GM12864 (cell line): Measurements from ENCODE around the gene MARK3.

ENCODE experiments used
- DNase-seq: peaks from one replicate; pipeline ENCODE4 v3.0.0-alpha.2; 2011; ENCODE audit warnings: low read depth
- H3K4me3 ChIP-seq: 2 replicates; pipeline ENCODE4 v1.5.1; 2011; ENCODE audit warnings: mild to moderate bottlenecking, low read depth, low read length, control low read depth
- TF ChIP-seq, protein P1 (sequence below): IDR thresholded peaks from 2 replicates; pipeline ENCODE4 v1.5.1; 2011; ENCODE audit warnings: low read depth, mild to moderate bottlenecking, moderate library complexity, low read length, control low read depth, inconsistent platforms; ENCODE audit errors: missing control alignments

The MARK3 gene

DNA sequence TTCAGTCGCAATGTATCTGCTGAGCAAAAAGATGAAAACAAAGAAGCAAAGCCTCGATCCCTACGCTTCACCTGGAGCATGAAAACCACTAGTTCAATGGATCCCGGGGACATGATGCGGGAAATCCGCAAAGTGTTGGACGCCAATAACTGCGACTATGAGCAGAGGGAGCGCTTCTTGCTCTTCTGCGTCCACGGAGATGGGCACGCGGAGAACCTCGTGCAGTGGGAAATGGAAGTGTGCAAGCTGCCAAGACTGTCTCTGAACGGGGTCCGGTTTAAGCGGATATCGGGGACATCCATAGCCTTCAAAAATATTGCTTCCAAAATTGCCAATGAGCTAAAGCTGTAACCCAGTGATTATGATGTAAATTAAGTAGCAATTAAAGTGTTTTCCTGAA lies 117.7 kb downstream of the MARK3 start:
- no peak for DNase-seq
- TF ChIP-seq, protein P1, sequence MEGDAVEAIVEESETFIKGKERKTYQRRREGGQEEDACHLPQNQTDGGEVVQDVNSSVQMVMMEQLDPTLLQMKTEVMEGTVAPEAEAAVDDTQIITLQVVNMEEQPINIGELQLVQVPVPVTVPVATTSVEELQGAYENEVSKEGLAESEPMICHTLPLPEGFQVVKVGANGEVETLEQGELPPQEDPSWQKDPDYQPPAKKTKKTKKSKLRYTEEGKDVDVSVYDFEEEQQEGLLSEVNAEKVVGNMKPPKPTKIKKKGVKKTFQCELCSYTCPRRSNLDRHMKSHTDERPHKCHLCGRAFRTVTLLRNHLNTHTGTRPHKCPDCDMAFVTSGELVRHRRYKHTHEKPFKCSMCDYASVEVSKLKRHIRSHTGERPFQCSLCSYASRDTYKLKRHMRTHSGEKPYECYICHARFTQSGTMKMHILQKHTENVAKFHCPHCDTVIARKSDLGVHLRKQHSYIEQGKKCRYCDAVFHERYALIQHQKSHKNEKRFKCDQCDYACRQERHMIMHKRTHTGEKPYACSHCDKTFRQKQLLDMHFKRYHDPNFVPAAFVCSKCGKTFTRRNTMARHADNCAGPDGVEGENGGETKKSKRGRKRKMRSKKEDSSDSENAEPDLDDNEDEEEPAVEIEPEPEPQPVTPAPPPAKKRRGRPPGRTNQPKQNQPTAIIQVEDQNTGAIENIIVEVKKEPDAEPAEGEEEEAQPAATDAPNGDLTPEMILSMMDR = no peak

DNA sequence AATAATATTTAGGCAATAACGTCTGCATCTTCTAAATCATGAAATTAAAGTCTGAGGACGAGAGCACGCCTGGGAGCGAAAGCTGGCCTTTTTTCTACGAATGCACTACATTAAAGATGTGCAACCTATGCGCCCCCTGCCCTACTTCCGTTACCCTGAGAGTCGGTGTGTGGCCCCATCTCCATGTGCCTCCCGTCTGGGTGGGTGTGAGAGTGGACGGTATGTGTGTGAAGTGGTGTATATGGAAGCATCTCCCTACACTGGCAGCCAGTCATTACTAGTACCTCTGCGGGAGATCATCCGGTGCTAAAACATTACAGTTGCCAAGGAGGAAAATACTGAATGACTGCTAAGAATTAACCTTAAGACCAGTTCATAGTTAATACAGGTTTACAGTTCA lies 118.1 kb downstream of the MARK3 start:
- TF ChIP-seq, protein P1 = no peak
- no peak overlapping the region for H3K4me3 ChIP-seq
- DNase-seq = no peak

More for the DNA sequence above, 117.7 kb downstream of the MARK3 start:
- no peak overlapping the region for H3K4me3 ChIP-seq

DNA sequence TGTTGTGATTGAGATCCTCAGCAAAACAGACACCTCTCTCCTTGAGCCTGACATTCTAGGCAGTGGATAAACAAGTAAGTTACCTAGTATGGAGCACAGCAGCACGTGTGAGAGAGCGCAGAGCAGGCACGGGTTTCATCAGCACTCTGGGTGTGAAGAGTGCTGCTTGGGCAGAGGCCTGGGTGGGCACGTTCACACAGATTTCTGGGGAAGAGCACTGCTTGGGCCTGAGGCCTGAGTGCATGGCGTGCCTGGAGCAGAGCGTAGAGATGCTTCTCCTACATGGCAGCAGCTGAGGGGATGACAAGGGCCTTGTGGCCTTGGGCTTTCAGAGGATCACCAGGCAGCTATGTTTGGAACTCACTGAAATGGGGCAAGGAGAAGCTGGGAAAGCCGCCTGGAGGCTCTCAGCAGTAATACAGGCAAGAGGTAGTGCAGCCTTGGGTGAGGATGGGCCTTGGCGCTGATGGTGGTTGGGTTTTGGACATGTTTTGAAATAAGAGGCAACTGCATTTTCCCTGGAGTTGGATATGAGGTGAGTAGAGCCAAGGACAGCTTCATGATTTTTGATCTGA lies 119.9 kb downstream of the MARK3 start:
- H3K4me3 ChIP-seq = no peak overlapping the region
- TF ChIP-seq, protein P1 = no peak
- no peak for DNase-seq

DNA sequence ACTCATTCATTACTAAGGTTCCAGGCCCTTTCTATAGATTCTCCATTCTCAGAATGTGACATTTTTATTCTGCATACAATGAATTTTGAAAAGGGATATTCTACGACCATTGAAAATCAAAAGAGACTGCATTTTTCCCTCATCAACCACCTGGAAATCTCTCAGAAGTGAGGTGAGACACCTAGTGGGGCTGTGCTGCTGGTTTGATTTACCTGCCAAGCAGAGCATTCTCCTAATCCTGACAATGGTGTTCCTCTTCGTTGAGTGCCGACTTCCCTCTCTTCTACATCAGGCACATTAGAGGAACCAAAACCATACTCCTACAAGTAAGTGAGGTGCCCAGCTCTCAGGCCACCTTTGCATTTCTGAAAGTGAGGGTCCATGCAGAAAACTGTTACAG lies 122.5 kb downstream of the MARK3 start:
- H3K4me3 ChIP-seq = no peak overlapping the region
- TF ChIP-seq, protein P1 = no peak
- no peak for DNase-seq

DNA sequence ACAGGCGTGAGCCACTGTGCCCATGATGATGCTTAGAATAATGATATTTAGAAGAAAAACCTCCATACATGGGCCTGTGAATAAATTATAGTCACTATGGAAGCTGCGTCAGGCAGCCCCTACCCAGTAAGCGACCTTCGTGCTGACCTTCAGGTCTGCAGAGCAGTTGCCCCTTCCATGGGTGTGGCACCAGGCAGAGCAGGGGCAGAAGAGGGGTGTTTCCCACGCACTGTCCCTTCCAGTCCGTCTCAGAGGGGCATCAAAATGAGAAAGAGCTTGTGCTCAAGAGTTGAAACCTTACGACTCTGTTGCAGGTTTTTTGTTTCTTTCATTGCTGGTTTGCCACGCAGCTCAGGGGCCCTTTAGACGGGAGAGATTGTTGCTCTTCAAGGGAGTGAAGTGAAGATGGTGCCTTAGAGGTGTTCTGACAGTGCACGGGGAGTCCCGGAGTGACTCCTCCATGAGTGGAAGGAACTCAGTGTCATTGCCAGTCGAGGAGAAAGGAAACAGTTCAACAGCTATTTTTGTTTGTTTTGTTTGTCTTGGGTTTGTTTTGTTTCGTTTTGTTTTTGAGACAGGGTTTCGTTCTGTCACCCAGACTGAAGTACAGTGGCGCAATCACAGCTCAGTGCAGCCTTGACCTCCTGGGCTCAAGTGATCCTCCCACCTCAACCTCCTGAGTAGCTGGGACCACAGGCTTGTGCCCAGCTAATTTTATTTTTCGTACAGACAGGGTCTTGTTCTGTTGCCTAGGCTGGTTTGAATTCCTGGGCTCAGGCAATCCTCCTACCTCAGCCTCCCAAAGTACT lies 123.5 kb downstream of the MARK3 start:
- TF ChIP-seq, protein P1 = no peak
- no peak overlapping the region for H3K4me3 ChIP-seq
- DNase-seq = no peak

DNA sequence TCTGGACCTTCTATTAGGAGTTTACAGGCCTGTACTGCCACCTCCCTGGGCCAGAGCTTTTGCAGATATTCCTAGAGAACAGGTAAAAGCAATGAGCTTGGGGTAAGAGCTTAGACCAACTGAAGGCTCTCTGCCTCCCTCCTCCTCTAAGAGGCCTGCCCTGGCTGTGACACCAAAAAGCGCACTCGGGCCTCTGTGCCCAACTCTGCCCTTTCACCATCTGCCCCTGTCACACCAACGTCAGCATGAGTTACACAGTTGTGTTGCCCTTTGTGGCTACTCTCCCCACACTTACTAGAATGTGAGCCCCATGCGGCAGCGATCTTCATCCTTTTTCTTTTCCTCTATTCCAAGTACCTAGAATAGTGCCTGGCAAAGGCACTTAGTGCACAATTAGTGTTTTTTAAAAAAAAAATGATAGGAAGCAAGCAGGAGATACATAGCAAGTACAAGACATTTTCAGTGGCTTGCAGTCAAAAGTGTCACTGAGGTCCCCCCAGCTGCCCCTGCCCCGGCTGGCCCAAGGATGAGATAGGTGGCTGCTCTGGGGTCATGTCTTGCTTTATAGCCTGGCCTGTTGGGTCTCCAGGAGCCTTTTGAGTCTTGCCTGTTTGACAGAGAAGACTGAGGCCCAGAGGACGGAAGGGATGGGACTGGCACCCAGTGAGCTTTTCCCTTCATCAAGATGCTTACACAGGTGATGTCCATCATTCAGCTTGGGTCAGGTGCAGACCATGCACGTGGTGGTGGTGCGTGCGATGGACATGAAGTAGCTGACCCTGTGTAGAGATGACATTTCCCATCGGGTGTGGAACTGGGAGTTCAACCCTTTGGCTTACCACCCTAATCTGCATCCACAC lies 124.9 kb downstream of the MARK3 start:
- no peak for DNase-seq
- TF ChIP-seq, protein P1 = no peak
- no peak overlapping the region for H3K4me3 ChIP-seq
